HG03196 (cell line): ENCODE data around the gene MEIOSIN.
"Not testable (repeated sequence)": the region's sequence is repeated elsewhere in the genome, so short reads cannot be mapped to it uniquely, and the experiment has no call there.

Experiments
- ATAC-seq: cut with Tn5 transposase; IDR thresholded peaks from one replicate; pipeline ENCODE4 v1.9.1; 2021; ENCODE audit not compliant: unreplicated experiment

The MEIOSIN gene, protein sequence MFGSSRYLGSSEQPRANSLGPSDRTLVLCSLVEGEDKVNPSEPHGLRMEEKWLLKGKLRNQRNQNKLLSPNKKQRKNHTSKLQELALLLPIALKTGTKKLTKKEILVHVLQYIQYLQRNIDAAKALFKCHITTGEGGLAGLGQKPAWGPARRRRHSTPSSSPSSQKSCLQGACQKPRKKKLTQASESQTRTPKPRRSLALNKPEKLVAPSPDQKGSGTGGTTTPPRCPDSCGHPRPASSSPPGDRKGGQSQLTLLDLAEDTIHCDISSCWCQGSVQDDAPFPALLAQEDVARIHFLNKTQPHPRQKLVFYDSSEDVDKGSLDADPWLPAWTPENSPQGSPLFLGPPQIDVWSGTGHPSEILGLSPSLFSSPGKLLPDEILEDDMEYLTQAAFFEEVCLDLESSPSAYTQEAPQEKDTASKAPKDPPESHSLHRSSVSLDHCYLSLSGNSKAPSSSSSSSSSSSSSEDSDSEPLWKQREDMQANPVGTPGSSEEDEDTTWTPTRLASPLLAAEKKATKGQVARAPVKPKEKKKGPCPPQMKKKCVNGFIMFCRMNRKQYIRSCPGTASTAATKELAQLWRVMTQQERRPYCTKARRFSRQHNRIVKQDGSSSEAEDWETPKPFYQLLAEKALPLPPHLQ

DNA sequence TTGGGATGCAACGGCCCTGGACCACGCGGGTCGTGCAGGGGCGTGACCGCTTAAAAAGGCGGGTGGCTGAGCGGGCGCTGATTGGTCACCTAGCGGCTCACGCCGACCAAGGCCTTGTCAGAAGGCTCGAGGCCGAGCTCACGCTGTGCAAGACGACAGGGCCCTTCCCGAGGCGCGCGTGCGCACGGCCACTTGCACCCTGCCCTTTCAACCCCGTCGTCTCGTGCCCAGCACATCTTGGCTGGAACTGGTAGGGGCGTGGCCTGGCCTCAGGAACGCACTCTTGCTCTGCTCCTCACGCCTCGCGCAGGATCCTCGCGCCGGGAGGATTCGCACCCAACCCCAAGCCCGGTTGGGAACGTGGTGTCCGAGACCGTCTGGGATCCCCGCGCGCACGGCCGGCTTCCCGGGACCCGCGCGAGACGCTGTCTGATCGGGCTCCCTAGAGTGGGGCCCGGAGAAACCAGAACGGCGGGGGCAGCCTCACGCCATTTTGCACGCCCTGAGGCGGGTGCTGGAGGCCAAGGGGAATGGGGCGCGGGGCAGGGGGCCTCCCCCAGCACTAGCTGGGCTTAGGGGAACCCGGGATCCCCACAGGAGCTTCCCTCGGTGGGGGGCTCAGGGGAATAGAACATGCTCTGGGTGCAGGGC is at the start of gene MEIOSIN:
Gene MEIOSIN, plus strand, starts transcription at position 280 of the 651 bp plus-strand sequence. CDS start 1,938 bp downstream, outside the sequence.
- ATAC-seq: no peak

DNA sequence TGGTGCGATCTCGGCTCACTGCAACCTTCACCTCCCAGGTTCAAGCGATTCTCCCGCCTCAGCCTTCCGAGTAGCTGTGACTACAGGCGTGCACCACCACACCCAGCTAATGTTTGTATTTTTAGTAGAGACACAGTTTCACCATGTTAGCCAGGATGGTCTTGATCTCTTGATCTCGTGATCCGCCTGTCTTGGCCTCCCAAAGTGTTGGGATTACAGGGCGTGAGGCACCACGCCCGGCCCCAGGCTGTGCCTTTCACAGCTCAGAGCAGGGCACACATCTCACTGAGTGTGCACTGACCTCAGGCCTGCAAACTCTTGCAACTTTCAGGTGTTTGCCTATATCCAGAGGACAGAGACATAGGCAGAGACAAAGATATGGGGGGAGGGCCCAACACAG is 48.2 kb upstream of the MEIOSIN start:
- ATAC-seq: not testable (repeated sequence)

DNA sequence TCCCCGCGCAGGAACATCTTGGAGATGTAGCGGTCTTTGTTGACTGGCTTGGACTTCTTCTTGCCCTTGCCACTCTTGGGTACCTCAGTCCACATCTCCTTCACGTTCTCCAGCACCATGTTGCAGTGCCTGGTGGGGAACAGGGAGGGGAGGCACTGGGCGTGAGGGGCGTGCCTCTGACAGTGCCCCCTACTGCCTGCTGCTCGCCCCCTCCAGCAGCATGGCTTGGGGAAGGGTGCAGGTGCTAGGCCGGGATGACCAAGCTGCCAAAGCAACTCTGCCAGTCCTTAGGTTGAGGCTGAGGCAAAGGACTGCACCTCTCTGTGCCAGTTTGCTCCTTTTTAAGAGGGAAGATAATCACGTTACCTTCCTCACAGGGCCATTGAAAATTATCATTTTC is 45.6 kb upstream of the MEIOSIN start:
- no peak for ATAC-seq

DNA sequence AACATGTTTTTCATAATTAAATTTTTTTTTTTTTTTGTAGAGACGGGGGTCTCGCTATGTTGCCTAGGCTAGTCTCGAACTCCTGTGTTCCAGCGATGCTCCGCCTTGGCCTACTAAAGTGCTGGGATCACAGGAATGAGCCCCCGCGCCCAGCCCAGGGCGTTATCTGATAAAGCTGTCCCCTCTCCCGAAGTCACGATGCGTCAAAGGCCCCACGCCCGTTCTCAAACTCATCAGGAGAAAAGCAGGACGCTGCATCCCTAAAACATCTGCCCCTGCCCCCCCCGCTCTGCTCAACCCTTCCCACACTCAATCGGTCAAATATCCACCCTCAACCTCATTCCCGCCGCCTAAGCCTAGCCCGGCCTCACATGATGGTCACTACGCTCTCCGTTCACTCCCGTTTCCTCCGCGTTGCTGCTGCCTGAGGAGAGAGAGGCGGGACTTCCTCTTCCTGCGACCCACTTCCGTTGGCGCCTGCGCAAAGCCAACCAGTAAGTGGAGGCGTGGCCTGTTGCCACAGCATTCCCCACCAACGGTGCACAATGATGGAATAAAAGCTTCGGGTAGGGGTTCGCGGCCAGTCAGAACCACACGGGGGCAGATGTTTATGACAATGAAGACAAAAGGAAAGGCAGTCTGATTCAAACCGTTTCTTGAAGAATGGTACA is 41.6 kb upstream of the MEIOSIN start, which contains the start of gene SNRPD2:
Gene SNRPD2, minus strand, starts transcription at position 438 of the 671 bp plus-strand sequence. Its CDS starts 65 bp downstream, at position 373.
- peak; percentile 54 for ATAC-seq

DNA sequence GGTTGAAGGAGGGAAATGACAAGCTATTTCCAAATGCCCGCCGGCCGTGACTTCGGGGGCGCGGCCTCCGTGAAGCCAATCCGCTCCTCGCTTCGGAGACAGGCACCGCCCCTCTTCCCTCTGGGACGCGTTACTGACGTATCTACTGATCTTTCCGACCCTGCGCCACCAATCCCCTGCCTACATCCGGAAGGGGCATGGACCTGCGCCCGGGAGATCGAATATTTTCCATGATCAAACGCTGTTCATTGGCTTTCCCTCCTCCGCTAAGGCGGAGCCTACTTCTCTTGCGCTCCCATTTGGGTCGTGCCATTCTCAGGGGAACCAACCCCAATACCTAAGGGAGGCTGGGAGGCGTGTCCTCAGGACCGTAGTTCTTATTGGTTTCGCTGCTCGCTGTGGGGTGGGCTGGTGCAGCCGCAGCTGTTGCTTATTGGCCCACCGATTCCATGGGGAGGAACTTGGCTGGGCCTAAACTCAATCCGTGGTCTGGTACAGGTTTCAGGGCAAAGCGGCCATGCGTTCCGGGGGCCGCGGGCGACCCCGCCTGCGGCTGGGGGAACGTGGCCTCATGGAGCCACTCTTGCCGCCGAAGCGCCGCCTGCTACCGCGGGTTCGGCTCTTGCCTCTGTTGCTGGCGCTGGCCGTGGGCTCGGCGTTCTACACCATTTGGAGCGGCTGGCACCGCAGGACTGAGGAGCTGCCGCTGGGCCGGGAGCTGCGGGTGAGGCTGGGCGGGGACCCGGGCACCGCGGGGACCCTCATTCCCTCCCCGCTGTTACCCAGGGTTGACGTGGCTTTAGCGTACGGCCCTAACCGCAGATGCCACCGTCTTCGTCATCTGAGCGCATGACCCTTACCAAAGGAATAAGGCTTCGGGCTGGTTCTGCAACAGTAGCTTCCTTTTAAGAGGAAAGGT is 40.8 kb upstream of the MEIOSIN start, which contains the start of gene QPCTL:
Gene QPCTL, plus strand, starts transcription at position 480 of the 919 bp plus-strand sequence. Its CDS starts 38 bp downstream, at position 518.
- ATAC-seq: peak; percentile 90

DNA sequence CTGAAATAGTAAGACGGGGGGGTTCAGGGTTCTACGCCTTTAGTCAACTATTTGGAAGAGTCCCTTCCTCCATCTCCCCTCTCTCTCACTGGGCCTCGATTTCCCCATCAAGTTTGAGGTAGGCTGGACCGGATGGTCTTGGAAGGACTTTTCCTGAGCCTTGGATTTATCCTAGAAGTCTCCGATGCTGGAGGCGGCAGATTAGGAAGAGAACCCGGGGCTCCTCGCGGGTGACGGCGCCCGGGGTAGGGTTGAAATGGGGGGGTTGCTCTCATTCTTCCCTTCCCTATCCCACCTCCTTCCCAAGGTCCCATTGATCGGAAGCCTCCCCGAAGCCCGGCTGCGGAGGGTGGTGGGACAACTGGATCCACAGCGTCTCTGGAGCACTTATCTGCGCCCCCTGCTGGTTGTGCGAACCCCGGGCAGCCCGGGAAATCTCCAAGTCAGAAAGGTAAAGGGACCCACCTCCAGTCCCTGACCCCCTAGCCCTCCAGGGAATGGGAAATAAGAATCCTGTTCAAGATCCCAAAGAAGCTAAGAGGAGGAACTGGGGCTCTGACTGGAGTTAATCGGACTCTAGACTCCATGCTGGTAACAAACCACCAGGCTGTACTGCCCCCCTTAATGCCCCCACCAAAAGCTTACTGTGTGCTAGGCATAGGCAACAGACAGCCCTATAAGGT is 40.0 kb upstream of the MEIOSIN start:
- no peak for ATAC-seq

DNA sequence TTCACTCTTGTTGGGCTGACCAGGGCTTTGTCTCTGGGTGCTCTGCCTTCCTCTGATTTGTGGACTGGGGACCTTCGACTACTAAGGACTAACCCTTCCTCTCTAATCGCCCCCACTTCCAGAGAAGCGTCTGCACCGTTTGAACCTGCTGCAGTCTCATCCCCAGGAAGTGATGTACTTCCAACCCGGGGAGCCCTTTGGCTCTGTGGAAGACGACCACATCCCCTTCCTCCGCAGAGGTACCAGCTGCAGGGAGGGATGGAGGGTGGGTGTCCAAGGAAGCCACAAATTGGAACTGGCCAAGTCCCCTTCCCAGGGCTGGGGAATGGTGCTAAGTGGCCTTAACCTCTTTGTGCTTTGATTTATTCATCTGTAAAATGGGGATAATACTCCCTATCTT is 31.6 kb upstream of the MEIOSIN start:
- no peak for ATAC-seq

DNA sequence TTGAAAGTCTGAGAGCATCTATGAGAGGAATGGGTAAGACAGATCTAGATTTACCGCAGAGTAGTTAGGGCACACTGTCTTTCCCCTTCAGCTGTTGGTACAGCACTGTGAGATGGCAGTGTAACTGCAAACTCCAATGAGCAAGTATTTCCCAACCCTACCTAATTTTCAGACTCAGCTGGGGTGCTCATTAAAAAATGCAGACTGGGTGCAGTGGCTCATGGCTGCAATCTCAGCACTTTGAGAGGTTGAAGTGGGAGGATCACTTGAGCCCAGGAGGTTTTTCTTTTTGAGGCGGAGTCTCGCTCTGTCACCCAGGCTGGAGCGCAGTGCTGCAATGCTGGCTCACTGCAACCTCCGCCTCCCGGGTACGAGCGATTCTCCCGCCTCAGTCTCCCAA is 28.1 kb upstream of the MEIOSIN start:
- no peak for ATAC-seq

DNA sequence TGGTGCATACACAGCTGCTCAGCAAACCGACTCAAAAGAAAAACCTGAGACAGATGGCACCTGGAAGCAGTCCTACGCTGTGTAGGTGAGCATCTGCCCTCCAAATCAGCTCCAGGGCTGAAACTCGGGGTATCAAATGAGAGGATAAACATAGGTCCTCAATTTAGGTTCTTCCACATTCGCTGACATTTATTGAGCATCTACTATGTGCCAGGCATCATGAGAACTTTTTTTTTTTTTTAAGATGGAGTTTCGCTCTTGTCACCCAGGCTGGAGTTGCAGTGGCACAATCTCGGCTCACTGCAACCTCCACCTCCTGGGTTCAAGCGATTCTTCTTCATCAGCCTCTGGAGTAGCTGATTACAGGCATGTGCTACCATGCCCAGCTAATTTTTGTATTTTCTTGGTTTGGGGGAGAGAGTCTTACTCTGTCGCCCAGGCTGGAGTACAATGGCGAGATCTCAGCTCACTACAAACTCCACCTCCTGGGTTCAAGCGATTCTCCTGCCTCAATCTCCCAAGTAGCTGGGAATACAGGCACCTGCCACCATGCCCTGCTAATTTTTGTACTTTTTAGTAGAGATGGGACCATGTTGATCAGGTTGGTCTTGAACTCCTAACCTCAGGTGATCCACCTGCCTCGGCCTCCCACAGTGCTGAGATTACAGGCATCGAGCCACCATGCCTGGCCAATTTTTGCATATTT is 27.4 kb upstream of the MEIOSIN start:
- no peak for ATAC-seq

DNA sequence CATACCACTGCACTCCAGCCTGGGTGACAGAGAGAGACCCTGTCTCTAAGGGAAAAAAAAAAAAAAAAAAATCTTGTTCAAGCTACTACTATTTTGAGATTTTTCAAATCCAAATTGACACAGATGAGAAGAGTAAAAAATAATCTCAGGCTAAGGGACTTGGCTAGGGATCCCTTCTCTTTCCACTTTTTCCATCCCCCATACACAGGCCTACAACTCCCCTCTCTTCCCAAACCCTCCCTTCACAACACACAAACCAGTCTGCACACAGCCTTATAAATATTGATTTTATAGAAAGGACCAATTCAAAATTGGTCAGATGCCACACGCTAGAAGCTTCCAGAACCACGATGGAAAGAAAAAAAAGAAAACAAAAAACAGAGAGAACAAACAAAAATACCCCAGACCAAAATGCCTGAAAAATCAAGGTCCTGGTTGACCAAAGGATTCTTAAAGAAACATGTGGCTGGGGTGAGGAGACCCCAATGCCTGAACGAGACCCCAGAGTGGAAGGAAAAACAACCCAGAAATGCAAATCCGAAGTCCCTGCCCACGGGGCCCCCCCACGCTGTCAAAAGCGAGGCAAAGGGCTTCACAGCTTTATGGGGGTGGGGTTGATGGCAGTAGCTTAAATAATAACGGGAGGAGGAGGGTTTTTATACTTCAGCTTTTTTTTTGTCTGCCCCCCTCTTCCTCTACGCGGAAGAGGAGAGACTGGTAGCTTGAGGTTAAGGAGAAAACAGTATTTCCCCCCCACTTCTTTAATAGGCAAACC is 22.7 kb upstream of the MEIOSIN start:
- no peak for ATAC-seq

DNA sequence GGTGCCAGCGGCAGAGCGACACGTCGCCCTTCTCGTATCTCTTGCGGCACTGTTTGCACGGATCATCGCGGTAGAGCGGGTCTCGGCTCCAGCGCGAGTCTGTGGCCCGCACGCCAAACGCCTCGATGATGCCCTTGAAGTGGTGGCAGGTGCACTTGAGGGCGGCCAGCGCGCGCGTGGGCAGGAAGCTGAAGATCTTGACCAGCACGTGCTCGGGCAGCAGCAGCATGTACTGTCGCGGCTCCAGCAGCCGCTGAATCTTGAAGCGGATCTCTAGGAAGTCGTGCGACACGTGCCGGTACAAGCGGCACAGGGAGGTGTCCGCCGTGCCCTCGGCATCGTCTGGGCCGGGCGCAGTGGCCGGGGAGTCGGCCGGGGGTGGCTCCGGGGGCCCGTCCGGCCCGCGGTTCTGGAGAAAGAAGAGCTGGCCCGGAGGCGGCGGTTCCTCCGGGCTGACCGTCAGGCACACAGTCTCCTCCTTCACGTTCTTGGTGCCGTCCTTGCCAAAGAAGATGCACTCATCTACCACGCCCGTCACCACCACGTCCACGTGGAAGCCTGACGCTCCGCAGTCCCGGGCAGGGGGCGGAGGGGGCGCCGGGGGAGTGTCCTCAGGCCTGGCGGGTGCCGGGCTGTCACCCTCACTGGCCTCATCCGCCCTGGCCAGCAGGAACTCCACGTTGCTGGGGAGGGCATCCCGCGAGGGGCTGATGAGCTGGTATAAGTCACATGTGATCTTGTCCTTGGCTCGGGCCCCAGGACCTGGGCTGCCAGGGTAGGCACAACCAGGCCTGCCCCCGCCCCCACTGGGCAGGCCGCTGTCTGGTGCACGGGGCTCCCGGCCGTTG is 21.2 kb upstream of the MEIOSIN start:
- ATAC-seq: no peak

DNA sequence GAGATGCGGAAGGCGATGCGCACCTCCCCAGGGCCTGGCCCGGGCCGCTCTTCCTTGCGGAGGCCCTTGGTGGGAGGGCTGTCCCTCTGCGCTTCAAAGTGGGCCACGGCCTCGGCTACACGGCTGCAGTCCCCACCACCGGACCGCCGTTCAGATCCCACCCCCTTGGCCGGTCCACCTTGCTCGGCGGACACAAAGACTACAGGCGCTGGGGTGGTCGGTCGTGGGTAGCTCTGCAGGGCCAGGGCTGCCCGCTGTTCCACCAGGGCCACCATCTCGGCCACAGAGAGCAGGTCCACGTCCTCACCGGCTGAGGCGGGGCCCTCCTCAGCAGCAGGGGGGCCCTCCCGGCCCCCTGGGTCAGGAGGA is 20.6 kb upstream of the MEIOSIN start:
- ATAC-seq: no peak

DNA sequence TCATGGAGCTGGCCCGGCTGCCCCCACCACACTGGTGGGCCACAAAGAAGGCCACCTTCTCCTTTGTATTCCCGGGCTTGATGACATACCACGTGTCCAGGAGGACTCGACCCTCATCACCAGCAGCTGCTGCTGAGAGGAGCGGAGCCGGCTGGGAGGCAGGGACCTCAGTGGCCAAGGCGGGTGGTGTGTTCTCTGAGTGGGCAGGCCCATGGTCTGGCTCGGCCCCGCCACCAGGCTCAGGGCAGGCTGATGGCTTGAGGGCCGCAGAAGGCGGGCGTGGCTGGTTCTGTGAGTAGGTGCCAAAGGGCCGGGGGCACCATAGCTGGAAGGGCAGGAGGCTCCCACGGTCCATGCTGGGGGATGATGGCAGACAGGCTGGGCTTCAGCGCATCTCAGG is 20.1 kb upstream of the MEIOSIN start:
- no peak for ATAC-seq

DNA sequence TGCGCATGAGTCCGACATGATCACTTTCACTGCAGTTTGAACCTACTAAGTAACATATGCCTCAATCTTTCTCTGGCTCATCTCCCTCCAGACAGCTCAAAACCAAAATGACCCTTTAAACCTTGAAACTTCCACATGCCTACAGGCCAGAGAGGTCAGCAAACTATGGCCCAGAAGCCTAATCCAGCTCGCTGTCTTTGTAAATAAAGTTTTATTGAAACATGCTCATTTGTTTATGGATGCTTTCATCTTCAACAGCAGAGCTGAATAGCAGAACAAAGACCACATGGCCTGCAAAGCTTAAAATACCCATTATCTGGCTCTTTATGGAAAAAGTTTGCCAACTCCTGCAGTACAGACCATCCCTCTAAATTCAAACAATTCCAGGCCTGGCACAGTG is 18.1 kb upstream of the MEIOSIN start:
- no peak for ATAC-seq

DNA sequence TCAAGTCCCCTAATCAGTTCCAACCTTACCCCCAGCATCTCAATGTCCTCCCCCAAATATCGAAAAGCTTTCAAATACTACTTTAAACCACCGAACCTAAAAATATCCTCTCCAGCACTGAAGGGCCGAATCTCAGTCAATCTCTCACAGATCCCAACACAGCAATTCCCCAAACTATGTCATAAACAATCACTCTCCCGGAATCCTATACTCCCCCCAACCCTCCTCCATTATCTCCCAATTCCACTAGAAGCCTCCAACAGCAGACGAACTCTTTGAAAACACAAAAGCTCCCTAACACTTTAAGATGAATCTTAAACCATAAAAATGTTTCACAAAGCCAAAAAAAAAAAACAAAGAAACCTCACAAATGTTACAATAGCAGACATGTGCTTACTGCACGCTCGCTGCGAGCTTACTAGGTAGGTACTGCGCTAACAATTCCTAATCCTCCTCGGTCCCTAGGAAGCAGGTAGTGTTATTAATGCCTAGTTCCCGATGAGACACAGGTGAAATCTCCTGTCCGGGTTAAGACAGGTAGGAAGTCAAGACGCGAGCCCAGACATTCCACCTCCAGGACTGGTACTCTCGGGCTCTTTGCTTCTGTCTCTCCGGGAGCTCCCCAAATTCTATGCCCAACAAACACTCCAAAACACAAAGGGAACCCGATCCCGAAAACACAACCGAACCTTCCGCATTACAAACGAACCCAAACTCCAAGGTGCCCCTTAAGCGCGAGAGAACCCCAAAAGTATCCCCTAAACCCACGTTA is 16.7 kb upstream of the MEIOSIN start:
- ATAC-seq: no peak

DNA sequence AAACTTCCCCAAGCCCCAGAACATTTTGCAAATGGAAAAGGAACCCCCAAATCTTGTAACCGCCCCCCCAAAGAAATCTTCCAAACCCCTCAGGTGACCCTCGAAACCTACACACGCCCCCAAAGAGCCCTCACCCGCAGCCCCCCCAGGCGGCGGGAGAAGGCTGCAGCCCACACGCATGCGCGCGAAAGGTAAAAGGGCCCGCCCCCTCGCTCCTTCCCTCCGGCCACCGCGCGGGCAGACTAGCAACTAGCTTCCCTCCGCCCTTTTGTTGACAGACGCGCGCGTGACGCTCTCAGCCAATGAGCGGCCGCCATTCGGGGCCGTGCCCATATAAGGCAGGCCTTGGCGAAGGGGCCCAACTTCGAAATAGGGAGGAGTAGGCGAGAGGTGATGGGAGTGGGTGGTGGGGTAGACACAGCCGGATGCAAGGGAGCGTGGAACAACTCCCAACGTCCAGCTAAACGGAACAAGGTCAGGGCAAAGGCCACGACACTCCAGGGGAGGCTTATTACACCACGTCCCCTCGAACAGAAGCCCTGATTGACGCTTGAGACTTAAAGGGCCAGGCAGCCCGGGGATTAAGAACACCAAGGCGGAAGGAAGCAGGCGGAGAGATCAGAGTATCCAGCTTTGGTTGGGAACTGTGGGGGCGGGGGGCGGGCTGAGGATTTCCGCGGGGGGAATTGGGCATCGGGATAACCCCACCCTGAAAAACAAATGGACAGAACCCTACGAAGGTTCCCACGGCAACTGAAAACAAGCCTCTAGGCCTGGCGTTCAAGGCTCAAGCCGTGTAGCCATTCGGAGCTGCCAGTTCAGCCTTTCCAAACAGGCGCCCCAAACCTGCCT is 15.9 kb upstream of the MEIOSIN start:
- peak; percentile 93 for ATAC-seq
